Esophagus squamous epithelium (tissue), 4 donors: ENCODE results near the gene SLC22A31.

ENCODE experiments used
- CTCF ChIP-seq, 6 experiments: fragments of 450-650 bp in 4 of 6; fragments of 200-600 bp in 2 of 6; sonication (generic) in 2 of 6; IDR thresholded peaks; one replicate each; pipeline ENCODE4 v1.5.1; 2016 to 2019; ENCODE audit warnings: antibody characterized with exemption in 6 of 6, mild to moderate bottlenecking in 4 of 6, moderate library complexity in 4 of 6
- POLR2A ChIP-seq, 4 donors: fragments of 450-650 bp; IDR thresholded peaks; one replicate each; pipeline ENCODE4 v1.6.1; 2017; ENCODE audit warnings: antibody characterized with exemption in 4 of 4, mild to moderate bottlenecking in 4 of 4, moderate library complexity in 3 of 4

GRCh38 chr16:89153848-89154271 lies 46.5 kb downstream of the SLC22A31 start:
- TF ChIP-seq POLR2A (IDR thresholded peaks at IDR 0.05) = no peak
- no peak for TF ChIP-seq CTCF (IDR thresholded peaks at IDR 0.05)
